Omental fat pad (tissue), 4 donors: ENCODE data around the gene GABRB1. TPM values are rescaled to one million over a fixed set of nuclear protein-coding genes. Genes with fewer than 3 reads are reported as not detected.

Source experiments
- ATAC-seq: fragments of 150-250 bp; one replicate; pipeline ENCODE4 v1.9.1; 2016; ENCODE audit warnings: mild to moderate bottlenecking, moderate library complexity; ENCODE audit not compliant: low FRiP score
- DNase-seq: peaks from one replicate; pipeline ENCODE4 v3.0.0-alpha.2; 2019; ENCODE audit warnings: low spot score
- total RNA-seq, 4 donors: library from RNA; depleted of rRNA; stranded (reverse); fragments of >200 nt; gene quantifications; one replicate each; pipeline ENCODE4 v1.1.0, GENCODE V29; 2016
- TF ChIP-seq, protein P1 (sequence below), 3 donors: fragments of 450-650 bp; IDR thresholded peaks; one replicate each; pipeline ENCODE4 v1.5.1; 2016 to 2017; ENCODE audit warnings: antibody characterized with exemption in 3 of 3, mild to moderate bottlenecking in 3 of 3, moderate library complexity in 2 of 3

The GABRB1 gene
- total RNA-seq, 4 donors from 2014 or later, result 0.28 TPM; not detected in 3

DNA sequence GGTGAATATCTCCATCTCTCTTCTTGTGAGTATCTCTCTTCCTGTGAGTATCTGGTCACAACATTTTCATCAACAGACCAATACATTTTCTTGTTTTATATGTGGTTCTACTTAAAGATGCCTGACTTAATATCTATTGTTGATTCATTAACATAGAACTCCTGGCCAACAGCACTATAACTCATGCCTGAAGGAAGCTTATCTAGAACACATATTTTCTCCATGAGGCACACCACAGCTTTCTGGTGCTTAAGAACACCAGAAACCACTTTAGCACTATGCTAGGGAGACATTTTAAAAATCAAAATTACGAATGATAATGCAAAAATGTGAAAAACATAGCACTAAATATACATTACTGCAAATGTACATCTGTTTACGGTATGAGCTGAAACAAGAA, 190.4 kb downstream of the GABRB1 start:
- ATAC-seq (no peak), DNase-seq (no peak)
- TF ChIP-seq, protein P1, sequence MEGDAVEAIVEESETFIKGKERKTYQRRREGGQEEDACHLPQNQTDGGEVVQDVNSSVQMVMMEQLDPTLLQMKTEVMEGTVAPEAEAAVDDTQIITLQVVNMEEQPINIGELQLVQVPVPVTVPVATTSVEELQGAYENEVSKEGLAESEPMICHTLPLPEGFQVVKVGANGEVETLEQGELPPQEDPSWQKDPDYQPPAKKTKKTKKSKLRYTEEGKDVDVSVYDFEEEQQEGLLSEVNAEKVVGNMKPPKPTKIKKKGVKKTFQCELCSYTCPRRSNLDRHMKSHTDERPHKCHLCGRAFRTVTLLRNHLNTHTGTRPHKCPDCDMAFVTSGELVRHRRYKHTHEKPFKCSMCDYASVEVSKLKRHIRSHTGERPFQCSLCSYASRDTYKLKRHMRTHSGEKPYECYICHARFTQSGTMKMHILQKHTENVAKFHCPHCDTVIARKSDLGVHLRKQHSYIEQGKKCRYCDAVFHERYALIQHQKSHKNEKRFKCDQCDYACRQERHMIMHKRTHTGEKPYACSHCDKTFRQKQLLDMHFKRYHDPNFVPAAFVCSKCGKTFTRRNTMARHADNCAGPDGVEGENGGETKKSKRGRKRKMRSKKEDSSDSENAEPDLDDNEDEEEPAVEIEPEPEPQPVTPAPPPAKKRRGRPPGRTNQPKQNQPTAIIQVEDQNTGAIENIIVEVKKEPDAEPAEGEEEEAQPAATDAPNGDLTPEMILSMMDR (IDR thresholded peaks at IDR 0.05), result no peak

DNA sequence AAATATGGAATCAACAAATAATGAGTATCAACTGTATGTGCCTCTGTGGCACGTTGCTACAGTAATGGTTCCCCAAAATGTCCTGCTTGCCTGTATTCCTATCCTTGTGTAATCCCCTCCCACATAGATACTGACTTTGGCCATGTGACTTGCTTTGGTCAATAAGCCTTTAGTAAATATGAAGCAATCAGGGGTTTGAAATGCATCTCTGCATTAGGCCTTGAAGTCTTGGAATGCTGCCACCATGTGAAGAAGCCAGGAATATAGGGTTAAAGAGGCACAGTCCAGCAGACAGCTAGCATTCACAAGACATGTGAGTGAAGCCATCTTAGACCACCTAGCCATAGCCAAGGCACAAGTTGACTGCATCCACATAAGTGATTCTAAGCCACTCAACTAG, 190.9 kb downstream of the GABRB1 start:
- DNase-seq (no peak), ATAC-seq (no peak)
- TF ChIP-seq, protein P1 (IDR thresholded peaks at IDR 0.05), result no peak

GRCh38 chr4:47224361-47224760, 193.0 kb downstream of the GABRB1 start:
- ATAC-seq, result no peak
- no peak for DNase-seq
- TF ChIP-seq, protein P1 (IDR thresholded peaks at IDR 0.05), result no peak

GRCh38 chr4:47235721-47236120, 204.4 kb downstream of the GABRB1 start:
- TF ChIP-seq, protein P1 (IDR thresholded peaks at IDR 0.05), result no peak
- no peak for DNase-seq
- ATAC-seq, result no peak

DNA sequence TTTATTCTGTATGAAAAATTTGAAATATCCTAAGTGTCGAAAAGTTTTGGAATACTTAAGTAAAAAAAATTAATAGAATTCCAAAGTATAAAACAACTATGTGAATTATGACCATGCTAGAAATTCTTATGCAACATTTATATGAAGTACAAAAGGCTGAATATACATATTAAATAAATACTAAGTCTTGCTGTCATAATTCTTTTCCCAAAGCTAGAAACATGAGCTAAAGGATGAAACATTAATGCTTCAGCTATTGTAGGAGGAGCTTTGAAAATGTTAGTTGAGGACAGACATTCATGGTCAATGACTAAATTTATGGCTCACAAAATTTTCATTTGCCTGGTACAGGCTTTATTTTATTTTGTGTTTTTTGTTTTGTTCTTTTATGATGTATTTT, 207.3 kb downstream of the GABRB1 start:
- ATAC-seq, result no peak
- DNase-seq, result no peak
- TF ChIP-seq, protein P1 (IDR thresholded peaks at IDR 0.05), result no peak

DNA sequence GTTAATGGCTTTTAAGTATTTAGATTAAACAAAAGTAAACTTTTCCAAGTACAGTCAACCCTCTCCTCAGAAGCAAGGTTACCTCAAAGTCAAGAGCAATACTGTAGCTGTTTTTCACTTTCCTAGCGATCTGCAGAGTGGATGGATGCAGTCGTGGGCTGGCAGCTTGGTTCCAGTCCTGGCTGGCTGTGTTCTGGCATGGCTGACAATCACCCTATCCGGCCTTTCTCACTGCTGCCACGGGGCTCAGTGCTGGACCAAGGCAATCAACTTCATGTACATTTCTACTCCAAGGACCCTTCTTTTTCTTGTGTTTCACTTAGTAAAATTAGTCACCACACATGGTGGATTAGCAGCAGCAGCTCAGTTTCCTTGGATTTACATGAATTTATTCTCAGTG, 208.3 kb downstream of the GABRB1 start:
- DNase-seq (no peak), ATAC-seq (no peak)
- TF ChIP-seq, protein P1 (IDR thresholded peaks at IDR 0.05), result no peak

- ATAC-seq, result no peak
Observed at GRCh38 chr4:47251348-47252135, 220.2 kb downstream of the GABRB1 start.

More at GRCh38 chr4:47251348-47252135, 220.2 kb downstream of the GABRB1 start:
- TF ChIP-seq, protein P1 (IDR thresholded peaks at IDR 0.05), result no peak
- no peak for DNase-seq
